EH (cell line): ENCODE results near the gene RFT1.
"Not testable (repeated sequence)": the region's sequence is repeated elsewhere in the genome, so short reads cannot be mapped to it uniquely, and the experiment has no call there.

ENCODE experiments used
- DNase-seq: peaks from one replicate; pipeline ENCODE4 v3.0.0-alpha.2; 2015; ENCODE audit warnings: low read depth

RFT1 gene

DNA sequence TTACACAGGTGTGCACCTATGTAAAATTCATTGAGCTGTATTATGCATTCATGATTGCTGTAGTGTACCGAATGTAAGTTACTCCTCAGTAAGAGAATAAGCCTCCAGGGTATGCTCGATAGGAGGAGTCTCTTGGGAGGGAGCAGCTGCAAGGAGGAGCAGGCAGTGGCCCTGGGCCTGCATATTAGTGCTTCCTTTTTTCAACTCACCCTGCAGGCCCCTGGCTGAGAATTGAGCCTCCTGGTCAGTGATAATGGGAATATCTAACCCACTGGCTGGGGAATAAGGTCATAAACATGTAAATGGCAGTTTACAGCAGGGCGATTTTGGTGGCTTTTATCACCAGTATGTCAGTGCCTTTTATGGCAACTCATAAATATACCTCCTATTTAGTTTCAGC, 62.7 kb downstream of the RFT1 start:
- no peak for DNase-seq

DNA sequence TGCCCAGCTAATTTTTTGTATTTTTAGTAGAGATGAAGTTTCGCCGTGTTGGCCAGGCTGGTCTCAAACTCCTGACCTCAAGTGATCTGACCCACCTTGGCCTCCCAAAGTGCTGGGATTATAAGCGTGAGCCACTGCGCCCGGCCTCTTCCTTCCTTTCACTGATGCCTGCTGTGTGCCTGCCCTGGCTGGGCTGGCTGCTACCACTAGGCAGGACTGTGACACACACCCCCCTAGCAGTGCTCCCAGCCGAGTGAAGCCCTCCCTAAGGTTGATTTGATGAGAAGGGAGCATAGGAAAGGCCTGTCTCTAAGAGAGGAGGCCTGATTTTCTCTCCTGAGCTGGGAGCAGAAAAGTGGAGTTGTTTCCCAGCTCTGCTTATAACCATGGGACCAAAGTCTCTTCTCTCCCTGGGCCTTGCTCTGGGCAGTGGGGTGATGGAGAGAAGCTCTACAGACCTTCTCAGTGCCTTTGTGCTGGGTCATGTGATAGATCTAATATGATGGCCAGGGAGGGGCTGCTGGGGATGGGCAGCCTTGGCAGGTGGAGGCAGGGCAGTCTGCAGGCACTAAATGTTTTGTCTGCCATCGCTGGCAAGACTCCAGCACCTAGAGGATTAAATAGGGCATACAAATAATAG, 64.3 kb downstream of the RFT1 start:
- no peak for DNase-seq

DNA sequence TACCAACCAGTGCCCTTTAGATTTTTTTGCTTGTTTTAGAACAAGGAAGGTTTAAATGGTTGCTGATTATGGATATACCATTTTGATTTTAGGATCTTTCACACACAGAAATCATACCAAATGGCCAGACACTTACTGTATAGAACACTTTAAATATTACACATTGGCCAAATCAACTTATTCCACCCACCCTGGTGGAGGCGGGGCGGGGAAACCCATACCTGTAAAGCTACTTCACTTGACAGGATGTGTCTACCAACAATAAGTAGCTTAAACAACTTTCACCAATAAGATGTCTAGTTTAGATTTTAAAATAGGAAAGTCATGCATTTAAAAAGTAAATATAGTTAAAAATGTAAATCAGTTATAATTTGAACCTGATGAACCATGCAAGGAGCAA, 67.3 kb downstream of the RFT1 start:
- DNase-seq: no peak

DNA sequence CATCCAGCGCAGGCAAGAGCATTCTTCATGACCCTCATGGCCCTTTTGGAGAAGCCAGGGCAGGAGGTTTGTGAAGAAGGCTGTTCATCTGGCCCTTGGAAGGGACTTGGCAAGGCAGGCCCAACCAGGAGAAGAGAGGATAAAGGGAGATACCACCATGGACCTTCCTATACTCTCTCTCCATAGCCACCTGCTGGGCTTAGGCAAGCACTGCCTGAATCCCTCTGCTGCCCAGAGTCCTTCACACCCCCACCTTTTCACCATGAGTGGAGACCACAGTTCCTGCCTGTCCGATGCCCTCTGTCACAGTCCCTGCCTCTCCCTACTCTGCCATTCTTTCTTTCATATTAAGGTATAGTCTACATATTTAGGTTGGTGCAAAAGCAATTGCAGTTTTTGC, 73.8 kb downstream of the RFT1 start:
- DNase-seq: peak; percentile 28

DNA sequence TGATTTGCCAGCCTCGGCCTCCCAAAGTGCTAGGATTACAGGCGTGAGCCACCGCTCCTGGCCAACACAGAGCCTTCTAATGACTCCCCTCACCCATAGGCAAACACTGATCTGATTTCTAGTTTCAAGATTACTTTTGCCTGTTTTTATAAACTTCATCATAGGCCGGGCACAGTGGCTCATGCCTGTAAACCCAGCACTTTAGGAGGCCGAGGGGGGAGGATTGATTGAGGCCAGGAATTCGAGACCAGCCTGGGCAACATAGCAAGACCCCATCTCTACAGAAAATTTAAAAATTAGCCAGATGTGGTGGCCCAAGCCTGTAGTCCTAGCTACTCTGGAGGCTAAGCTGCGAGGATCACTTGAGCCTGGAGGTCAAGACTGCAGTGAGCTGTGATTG, 76.0 kb downstream of the RFT1 start:
- not testable (repeated sequence) for DNase-seq

DNA sequence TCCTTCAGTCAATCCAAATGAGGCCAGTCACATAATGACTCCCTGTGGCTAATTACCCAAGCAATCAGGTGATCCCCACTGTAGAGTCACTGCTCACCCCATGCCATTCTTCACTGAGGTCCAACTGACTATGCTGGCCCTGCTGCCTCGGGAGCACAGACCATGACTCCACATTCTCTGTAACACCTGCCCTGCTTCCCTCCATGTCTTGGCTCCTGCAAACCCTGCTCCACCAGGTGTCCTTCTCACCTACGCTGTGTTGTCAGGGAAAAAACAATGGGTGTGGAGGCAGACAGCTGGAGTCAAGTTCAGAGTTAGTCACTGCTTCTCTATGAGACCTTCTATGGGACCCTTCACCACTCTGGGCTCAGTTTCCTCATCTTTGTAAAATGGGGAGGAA, 78.3 kb downstream of the RFT1 start:
- no peak for DNase-seq

DNA sequence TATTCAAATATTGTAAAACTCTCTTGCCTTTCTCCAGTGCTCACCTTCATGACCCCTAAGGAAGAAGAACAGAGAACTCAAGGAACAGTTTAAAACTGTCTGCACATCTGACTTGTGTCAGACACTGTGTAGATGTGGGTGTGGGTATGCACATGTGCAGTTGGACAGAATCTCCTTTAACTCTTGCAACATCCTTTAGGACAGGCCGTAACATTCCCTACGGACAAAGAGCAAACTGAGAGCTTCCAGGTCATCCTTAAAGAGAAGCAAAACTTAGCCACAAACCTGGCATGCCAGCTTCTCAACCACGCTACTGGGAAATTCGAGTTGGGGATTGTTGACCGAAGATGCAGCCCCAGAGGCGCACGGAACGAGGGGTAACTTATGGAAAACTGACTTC, 80.2 kb downstream of the RFT1 start:
- no peak for DNase-seq

DNA sequence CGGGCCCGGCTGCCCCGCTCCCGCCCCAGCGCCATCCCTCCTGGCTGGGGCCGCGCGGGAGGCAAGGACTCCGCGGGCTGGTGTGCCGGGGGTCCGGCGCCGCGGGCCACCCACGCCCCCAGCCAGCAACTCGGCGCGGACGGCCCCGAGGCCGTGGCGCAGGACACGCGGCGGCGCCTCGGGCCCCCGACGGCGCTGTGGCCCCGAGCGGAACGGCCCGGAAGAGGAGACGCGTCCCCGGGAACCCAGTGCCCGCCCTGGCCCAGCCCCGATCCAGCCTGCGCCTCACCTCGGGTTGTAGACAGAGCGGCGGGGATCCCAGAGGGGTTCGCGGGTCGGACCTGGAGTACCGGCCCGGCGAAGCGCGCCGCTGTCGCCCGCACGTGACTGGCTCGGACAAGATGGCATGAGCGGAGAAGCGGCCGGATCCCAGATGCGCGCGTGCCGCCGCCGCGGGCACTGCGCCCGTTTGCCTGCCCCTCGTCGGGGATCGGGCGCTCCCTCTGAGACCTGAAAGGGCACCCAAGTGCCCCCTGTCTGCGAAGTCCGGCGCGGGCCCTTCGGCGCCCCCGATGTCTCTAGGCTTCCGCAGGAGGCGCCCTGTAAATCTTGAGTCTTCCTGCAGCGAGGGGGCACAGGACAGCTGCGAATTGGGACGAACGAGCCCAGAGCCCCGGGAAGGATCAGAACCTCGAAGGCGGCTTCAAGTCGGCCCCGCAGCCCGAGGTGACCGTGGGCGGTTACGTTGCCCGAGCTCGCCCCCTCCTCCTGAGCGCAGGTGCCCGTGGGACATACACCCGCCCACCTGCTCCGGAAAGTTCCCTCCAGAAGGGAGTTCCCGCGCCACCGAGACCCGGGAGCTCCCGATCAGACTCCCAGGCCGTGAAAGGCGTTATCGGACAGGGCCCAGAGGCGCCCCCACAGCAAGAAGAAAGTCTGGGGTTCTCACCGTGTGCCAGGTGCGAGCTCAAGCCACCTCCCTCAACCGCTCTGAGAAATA, 83.8 kb downstream of the RFT1 start:
- peak; percentile 37 for DNase-seq

DNA sequence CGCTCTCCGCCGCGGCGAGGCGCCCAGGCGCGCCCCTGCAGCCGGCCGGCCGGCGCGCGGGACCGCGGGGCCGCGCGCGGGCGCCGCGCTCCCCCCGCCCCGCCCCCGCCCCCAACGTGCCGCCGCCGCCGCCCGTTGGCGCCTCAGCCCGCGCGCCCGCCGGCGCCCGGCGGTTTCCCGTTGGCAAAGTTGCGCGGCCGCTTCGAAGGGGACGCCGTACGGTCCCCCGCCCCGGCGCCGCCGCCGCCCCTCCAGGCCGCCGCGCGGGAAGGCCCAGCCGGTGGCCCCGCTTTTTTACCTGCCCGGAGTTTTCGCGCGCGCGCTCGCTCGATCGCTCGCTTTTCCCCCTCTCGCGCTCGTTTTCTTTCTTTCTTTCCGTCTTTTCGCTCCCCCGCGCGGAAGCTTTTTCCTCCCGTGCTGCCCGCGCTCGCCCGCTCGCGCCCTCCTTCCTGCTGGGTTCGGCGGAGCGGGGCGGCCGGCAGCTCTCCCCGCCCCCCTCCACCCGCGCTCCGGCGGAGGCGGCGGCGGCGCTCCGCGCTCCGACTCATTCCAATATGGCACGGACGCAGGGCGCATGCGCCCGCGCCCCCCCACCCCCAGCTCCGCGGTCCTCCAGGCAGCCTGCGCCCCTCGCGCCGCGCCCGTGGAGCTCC, 84.6 kb downstream of the RFT1 start, which contains the start of gene SFMBT1:
TSS of gene SFMBT1 (minus strand) at position 556 of the 653 bp plus-strand sequence. CDS start 76,945 bp downstream, outside the sequence.
- DNase-seq: peak; percentile 67

DNA sequence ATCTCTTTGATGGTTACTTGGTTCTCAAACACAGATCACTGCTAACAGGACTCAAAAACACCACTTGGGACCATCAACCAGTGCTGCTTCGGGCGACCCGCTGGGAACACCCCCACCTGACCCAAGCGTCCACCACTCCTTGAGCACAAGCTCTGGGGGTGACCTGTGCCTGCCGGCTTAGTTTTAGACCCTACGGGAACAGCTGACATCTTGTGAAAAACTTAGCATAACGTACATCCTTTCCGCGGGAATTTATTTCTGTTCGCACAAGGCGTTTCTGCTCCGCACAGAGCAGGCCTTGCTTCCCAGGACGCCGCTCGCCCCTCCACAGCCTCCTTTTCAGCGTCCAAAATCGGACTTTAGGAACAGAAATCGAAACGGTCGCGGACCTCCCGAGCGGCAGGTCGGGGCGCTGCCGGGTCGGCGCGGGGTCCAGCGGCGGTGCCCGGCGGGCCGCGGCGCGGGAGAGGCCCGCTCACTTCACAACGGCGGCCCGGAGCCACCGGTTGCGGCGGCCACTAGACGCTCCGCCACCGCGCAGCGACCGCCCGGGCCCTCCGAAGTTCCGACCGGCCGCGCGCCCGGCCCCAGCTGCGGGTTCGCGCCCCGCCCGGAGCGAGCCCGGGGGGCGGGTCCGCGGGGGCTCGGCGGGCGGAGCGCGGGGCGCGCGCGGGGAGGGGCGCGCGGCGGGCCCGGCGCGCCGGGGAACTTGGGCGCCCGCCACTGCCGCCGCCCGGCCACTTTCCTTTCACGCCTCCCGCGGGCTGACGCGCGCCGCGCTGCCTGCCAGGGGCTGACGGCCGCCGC, 85.3 kb downstream of the RFT1 start:
- peak; percentile 60 for DNase-seq

DNA sequence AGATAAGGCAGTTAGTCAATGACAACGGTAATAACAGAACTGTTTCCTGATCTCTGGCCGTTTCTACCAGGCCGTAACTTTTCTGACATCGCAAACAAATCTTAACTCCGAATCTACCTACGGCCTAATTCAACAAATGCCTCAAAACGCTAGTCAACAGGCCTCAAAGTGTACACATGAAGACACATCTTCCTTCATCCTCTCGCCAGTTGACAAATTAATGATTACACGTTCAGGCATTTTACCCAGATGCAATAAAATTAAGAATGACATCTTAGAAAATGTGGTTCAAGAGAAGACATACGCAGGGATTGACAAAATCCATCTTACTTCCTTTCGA, 85.9 kb downstream of the RFT1 start:
- DNase-seq: no peak

DNA sequence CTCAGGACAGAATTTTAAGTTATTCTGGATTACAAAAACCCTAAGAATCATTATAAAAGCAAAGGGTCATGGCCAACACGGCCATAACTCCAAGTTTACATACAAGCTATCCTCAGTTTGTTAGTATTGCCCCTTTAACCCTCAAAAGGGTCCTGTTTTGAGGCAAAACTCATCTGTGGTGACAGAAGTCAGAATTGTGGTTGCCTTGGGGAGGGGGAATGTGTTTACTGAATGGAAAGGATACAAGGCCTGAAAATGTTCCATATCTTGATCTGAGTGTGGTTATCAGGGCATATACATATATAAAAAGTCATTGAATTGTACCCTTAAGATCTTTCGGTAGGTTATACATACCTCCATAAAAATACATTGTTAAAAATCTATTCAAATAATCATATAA, 86.5 kb downstream of the RFT1 start:
- DNase-seq: no peak

DNA sequence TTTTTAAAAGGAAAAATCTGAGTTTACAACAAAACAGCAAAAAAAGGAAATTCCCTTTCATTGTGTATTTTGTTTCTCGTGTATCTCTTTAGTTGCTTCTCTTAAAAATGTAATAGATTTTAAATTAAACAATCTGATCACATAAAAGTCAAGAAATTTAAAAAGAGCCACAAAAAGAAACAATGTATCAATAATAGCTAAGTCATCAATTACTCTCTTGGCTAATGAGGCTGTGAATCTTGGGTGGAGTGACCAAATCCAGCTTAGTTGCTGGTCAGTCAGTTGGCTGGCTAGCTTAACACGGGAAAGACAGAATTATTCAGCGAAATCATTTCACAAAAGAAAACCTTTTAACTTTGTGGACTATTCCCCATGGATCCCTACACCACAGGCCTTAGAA, 87.6 kb downstream of the RFT1 start:
- no peak for DNase-seq

DNA sequence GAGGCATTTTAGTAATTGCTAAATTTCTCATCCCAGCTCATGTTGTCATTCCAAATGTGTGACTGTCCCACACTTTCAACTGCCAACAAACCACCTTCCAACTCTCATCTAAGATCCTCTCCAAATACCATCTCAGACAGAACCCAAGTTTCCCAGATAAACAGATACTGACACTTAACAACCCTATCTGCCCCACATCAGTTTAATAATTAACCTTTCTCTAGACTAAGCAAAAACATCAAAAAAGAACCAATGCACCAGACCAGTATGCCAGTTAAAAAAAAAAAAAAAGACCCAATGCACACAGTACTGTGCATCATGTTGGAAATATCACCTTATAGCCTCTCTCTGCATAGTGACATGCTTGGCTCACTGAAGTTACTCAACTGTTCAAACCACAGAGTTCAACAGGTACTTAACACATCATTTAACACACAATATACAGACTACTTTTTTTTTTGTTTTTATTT, 89.8 kb downstream of the RFT1 start:
- peak; percentile 68 for DNase-seq

DNA sequence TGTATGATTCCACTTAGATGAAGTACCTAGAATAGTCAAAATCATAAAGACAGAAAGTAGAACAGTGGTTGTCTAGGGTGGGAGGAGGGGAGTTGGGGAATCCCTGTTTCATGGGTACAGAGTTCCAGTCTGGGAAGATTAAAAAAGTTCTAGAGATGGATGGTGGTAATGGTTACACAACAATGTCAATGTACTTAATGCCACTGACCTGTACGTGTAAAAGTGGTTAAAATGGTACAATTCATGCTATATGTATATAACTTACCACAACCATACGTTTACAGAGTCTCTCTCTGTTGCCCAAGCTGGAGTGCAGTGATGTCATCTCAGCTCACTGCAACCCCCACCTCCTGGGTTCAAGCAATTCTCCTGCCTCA, 90.9 kb downstream of the RFT1 start:
- DNase-seq: no peak

DNA sequence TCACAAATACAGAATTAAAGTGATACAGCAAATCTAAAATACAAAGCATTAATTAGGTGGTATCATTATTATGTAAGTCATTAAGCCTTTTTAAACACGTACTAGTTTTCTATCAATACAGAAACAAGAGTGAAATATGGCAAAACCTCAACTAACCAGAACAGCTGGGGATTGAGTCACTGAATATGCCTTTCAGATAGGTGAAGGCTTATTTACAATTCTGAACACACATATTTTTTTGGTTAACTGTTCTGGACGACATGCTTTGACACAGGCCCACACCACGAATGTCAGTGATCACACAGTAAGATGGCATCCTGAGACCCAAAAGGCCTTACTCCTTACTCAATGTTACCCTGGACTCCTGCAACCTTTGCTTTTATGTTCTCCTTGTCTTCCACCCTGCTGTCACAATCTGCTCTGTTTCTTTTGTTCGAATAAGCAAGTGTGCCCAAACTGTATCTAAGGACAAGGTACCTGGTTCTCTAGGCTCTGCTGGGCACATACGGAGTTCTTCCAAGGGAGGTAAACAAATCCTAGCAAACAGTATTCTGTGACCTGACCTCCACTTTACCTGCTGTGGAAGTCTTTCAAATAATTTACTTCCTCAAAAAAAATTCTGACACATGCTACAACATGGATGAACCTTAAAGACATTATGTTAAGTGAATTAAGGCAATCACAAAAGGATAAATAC, 91.4 kb downstream of the RFT1 start:
- DNase-seq: no peak
